HEK293 (cell line): ENCODE results near the gene PRKCE.

ENCODE experiments used
- CTCF ChIA-PET: fragments of 350-600 bp; formaldehyde crosslinking; extraction: SDS; loops from one replicate; lab custom pipeline; 2021; ENCODE audit warnings: antibody characterized with exemption; lab: Yijun Ruan, JAX
- POLR2A ChIA-PET: fragments of 300-600 bp; formaldehyde crosslinking; extraction: SDS; loops from one replicate; lab custom pipeline; 2020; ENCODE audit warnings: antibody characterized with exemption, inconsistent platforms; lab: Yijun Ruan, JAX
- H3K27ac ChIP-seq: fragments of 200-500 bp; sonication (Bioruptor generic); 2 replicates; pipeline ENCODE4 v1.5.1; 2014; ENCODE audit warnings: low read depth, low read length, control low read depth, inconsistent platforms; ENCODE audit errors: extremely low read depth
- H3K36me3 ChIP-seq, 2 experiments: fragments of 200-500 bp in 1 of 2; sonication (Bioruptor generic) in 1 of 2; 1 replicate in 1 of 2; 2 replicates in 1 of 2; pipeline ENCODE4 v1.5.1; 2014 to 2017; ENCODE audit warnings: inconsistent platforms in 2 of 2, low read length in 2 of 2; ENCODE audit not compliant: control insufficient read depth in 2 of 2, insufficient read depth in 1 of 2
- H3K4me1 ChIP-seq: fragments of 200-500 bp; sonication (Bioruptor generic); 2 replicates; pipeline ENCODE4 v1.5.1; 2014; ENCODE audit warnings: mild to moderate bottlenecking, low read length, inconsistent platforms; ENCODE audit not compliant: control insufficient read depth, insufficient read depth
- H3K4me3 ChIP-seq: 2 replicates; pipeline ENCODE4 v1.5.1; 2011; ENCODE audit warnings: low read depth, mild to moderate bottlenecking, control low read depth, low read length, moderate library complexity
- H3K9me3 ChIP-seq: fragments of 200-500 bp; sonication (Bioruptor generic); 2 replicates; pipeline ENCODE4 v1.5.1; 2014; ENCODE audit warnings: low read depth, low read length, inconsistent platforms; ENCODE audit not compliant: control insufficient read depth, insufficient read depth
- BCL11B ChIP-seq: fragments of 450-650 bp; formaldehyde crosslinking; IDR thresholded peaks from 2 replicates; pipeline ENCODE4 v1.5.1; 2016; ENCODE audit warnings: low read depth, missing biosample characterization, missing genetic modification characterization
- GFI1B ChIP-seq: fragments of 450-650 bp; formaldehyde crosslinking; IDR thresholded peaks from 2 replicates; pipeline ENCODE4 v1.5.1; 2016; ENCODE audit warnings: missing biosample characterization, missing genetic modification characterization
- HOXA7 ChIP-seq: sonication (generic); formaldehyde crosslinking; IDR thresholded peaks from 2 replicates; pipeline ENCODE4 v1.8.1; 2022; ENCODE audit warnings: missing genetic modification reagents, borderline replicate concordance
- HOXC10 ChIP-seq: sonication (generic); formaldehyde crosslinking; IDR thresholded peaks from 2 replicates; pipeline ENCODE4 v1.8.1; 2023; ENCODE audit warnings: mild to moderate bottlenecking, missing genetic modification reagents
- TRIM28 ChIP-seq: IDR thresholded peaks from 2 replicates; pipeline ENCODE4 v1.6.1; 2011; ENCODE audit warnings: low read length, control low read depth, borderline replicate concordance
- YY2 ChIP-seq: fragments of 450-650 bp; formaldehyde crosslinking; IDR thresholded peaks from 2 replicates; pipeline ENCODE4 v1.5.1; 2016; ENCODE audit warnings: missing biosample characterization, missing genetic modification characterization
- ZBTB8A ChIP-seq: fragments of 450-650 bp; formaldehyde crosslinking; IDR thresholded peaks from 2 replicates; pipeline ENCODE4 v1.5.1; 2016; ENCODE audit warnings: missing biosample characterization, missing genetic modification characterization
- ZFP41 ChIP-seq: fragments of 450-650 bp; formaldehyde crosslinking; IDR thresholded peaks from 2 replicates; pipeline ENCODE4 v1.5.1; 2016; ENCODE audit warnings: missing biosample characterization, missing genetic modification characterization, borderline replicate concordance
- ZNF132 ChIP-seq: fragments of 450-650 bp; formaldehyde crosslinking; IDR thresholded peaks from 2 replicates; pipeline ENCODE4 v1.5.1; 2017; ENCODE audit warnings: missing biosample characterization, missing genetic modification characterization, borderline replicate concordance
- ZNF169 ChIP-seq: fragments of 450-650 bp; formaldehyde crosslinking; IDR thresholded peaks from 2 replicates; pipeline ENCODE4 v1.5.1; 2016; ENCODE audit warnings: missing biosample characterization, missing genetic modification characterization
- ZNF19 ChIP-seq: fragments of 450-650 bp; formaldehyde crosslinking; IDR thresholded peaks from 2 replicates; pipeline ENCODE4; 2016; ENCODE audit warnings: missing biosample characterization, missing genetic modification characterization, low read depth
- ZNF239 ChIP-seq: fragments of 450-650 bp; formaldehyde crosslinking; IDR thresholded peaks from 2 replicates; pipeline ENCODE4 v1.5.1; 2016; ENCODE audit warnings: missing biosample characterization, missing genetic modification characterization
- ZNF341 ChIP-seq: fragments of 450-650 bp; formaldehyde crosslinking; IDR thresholded peaks from 2 replicates; pipeline ENCODE4; 2016; ENCODE audit warnings: low read depth, missing biosample characterization, missing genetic modification characterization
- ZNF366 ChIP-seq: fragments of 450-650 bp; formaldehyde crosslinking; conservative IDR thresholded peaks from 2 replicates; pipeline ENCODE4 v1.5.1; 2016; ENCODE audit warnings: missing biosample characterization, missing genetic modification characterization
- ZNF510 ChIP-seq: fragments of 450-650 bp; formaldehyde crosslinking; IDR thresholded peaks from 2 replicates; pipeline ENCODE4 v1.5.1; 2018; ENCODE audit warnings: mild to moderate bottlenecking, missing genetic modification characterization, missing biosample characterization; ENCODE audit not compliant: insufficient replicate concordance
- ZNF555 ChIP-seq: fragments of 450-650 bp; formaldehyde crosslinking; conservative IDR thresholded peaks from 2 replicates; pipeline ENCODE4 v1.5.1; 2017; ENCODE audit warnings: missing biosample characterization, mild to moderate bottlenecking, missing genetic modification characterization, inconsistent platforms
- ZNF596 ChIP-seq: fragments of 450-650 bp; IDR thresholded peaks from 2 replicates; pipeline ENCODE4 v1.5.0; 2018; ENCODE audit warnings: missing biosample characterization, mild to moderate bottlenecking, missing genetic modification characterization, moderate library complexity
- ZNF624 ChIP-seq: fragments of 450-650 bp; formaldehyde crosslinking; IDR thresholded peaks from 2 replicates; pipeline ENCODE4 v1.5.1; 2017; ENCODE audit warnings: missing biosample characterization, missing genetic modification characterization
- ZNF670 ChIP-seq: fragments of 450-650 bp; formaldehyde crosslinking; IDR thresholded peaks from 2 replicates; pipeline ENCODE4 v1.5.1; 2016; ENCODE audit warnings: missing biosample characterization, missing genetic modification characterization, low read depth
- ZNF701 ChIP-seq: fragments of 450-650 bp; formaldehyde crosslinking; IDR thresholded peaks from 2 replicates; pipeline ENCODE4 v1.5.1; 2016; ENCODE audit warnings: missing biosample characterization, missing genetic modification characterization
- ZNF792 ChIP-seq: fragments of 450-650 bp; formaldehyde crosslinking; IDR thresholded peaks from 2 replicates; pipeline ENCODE4 v1.5.1; 2016; ENCODE audit warnings: missing biosample characterization, missing genetic modification characterization
- ZXDB ChIP-seq: fragments of 450-650 bp; formaldehyde crosslinking; IDR thresholded peaks from 2 replicates; pipeline ENCODE4 v1.5.1; 2016; ENCODE audit warnings: missing biosample characterization, missing genetic modification characterization
- TF ChIP-seq, protein P1 (sequence below): fragments of 450-650 bp; formaldehyde crosslinking; IDR thresholded peaks from 2 replicates; pipeline ENCODE4; 2016; ENCODE audit warnings: missing biosample characterization, missing genetic modification characterization
- TF ChIP-seq, protein P2 (sequence below): fragments of 450-650 bp; formaldehyde crosslinking; IDR thresholded peaks from 2 replicates; pipeline ENCODE4 v1.5.1; 2016; ENCODE audit warnings: missing biosample characterization, missing genetic modification characterization
- TF ChIP-seq, protein P3 (sequence below): fragments of 450-650 bp; formaldehyde crosslinking; IDR thresholded peaks from 2 replicates; pipeline ENCODE4 v1.5.1; 2016; ENCODE audit warnings: missing biosample characterization, missing genetic modification characterization, borderline replicate concordance
- TF ChIP-seq, protein P4 (sequence below): fragments of 450-650 bp; formaldehyde crosslinking; IDR thresholded peaks from 2 replicates; pipeline ENCODE4 v1.5.1; 2017; ENCODE audit warnings: missing biosample characterization, missing genetic modification characterization

Gene PRKCE

DNA sequence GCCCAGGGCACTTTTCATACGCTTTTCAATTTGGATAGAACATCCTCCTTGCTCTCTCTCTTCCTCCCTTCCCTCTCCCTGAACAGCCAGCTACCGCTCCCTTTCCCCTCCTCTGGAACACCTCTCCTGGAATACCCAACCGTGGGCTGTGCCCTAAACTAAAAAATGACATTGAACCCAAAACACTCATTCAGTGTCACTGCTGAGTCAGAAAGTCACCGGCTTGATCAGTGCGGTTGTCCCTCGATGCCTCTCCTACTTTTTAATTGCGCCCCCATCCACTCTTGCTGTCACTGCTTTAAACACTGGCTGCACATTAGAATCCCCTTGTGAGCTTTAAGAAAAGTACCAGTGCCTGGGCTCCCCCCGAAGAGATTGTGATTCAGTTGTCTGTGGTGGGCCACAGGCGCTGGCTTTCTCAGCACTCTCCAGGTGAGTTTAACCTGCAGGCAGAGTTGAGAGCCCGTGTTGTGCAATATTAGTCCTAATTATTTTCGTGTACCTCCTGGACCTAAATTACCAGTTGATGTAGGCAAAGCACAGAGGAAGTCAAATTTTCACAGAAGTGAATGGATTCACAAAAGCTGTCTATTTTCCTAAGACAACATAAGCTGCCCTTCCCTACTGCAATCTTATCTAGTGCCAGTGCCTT is 302.0 kb downstream of the PRKCE start:
- POLR2A ChIA-PET, result no interaction called here
- no peak overlapping the region for H3K27ac ChIP-seq
- no peak overlapping the region for H3K4me3 ChIP-seq
- CTCF ChIA-PET, result no interaction called here
- TF ChIP-seq ZNF132, result no peak
- TF ChIP-seq BCL11B (tag by site-specific recombination), result no peak
- TF ChIP-seq ZNF624 (tag by site-specific recombination), result no peak
- no peak for TF ChIP-seq HOXA7 (CRISPR knock-in tag)
- TF ChIP-seq ZNF19 (tag by site-specific recombination), result no peak
- TF ChIP-seq TRIM28, result no peak
- no peak for TF ChIP-seq ZNF792 (tag by site-specific recombination)
- TF ChIP-seq ZNF341 (tag by site-specific recombination), result no peak
- TF ChIP-seq ZNF555, result no peak
- TF ChIP-seq, protein P1, sequence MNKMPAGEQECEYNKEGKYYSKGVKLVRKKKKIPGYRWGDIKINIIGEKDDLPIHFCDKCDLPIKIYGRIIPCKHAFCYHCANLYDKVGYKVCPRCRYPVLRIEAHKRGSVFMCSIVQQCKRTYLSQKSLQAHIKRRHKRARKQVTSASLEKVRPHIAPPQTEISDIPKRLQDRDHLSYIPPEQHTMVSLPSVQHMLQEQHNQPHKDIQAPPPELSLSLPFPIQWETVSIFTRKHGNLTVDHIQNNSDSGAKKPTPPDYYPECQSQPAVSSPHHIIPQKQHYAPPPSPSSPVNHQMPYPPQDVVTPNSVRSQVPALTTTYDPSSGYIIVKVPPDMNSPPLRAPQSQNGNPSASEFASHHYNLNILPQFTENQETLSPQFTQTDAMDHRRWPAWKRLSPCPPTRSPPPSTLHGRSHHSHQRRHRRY, result no peak
- TF ChIP-seq ZNF670 (tag by site-specific recombination), result no peak
- TF ChIP-seq ZNF596 (tag by site-specific recombination), result no peak
- TF ChIP-seq, protein P2, sequence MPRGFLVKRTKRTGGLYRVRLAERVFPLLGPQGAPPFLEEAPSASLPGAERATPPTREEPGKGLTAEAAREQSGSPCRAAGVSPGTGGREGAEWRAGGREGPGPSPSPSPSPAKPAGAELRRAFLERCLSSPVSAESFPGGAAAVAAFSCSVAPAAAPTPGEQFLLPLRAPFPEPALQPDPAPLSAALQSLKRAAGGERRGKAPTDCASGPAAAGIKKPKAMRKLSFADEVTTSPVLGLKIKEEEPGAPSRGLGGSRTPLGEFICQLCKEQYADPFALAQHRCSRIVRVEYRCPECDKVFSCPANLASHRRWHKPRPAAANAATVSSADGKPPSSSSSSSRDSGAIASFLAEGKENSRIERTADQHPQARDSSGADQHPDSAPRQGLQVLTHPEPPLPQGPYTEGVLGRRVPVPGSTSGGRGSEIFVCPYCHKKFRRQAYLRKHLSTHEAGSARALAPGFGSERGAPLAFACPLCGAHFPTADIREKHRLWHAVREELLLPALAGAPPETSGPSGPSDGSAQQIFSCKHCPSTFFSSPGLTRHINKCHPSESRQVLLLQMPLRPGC, result no peak
- TF ChIP-seq ZXDB (tag by site-specific recombination), result no peak
- no peaks in the 10 kb centered on the region for H3K9me3 ChIP-seq
- peaks cover 11% of the 10 kb centered on the region for H3K4me1 ChIP-seq
- no peaks in the 10 kb centered on the region for H3K36me3 ChIP-seq

DNA sequence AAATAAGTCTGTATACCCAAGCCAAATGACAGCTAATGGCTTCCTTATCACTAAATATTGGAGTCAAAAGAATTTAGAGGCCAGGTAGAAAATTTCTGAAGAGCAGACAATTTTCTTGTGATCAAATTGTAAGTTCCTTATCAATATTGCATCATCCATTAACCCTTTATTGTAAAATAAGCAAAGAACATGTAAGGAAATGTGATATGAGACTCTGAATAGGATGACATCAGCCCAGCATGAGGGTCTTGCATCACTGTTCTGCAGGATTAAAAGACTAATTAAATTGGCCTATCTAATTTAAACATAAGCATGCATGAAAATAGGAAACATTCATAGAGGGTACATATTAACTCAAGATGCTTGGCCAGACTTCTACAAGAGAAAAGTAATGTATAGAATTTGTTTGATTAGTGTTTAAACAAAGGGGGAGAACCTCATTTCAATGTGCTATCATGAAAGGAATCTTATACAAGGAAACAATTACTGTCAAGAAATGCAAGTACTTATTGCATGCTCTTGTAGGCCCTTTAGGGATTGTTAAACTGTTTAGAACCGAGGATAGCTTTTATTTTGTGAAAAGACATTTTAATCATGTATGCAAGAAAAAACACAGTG is 302.9 kb downstream of the PRKCE start:
- Histone ChIP-seq H3K9me3 (no peaks in the 10 kb centered on the region), H3K4me1 (peaks cover 11% of the 10 kb centered on the region), H3K4me3 (no peak overlapping the region), H3K36me3 (no peaks in the 10 kb centered on the region), H3K27ac (no peak overlapping the region)
- ChIA-PET CTCF (no interaction called here), POLR2A (no interaction called here)
- TF ChIP-seq ZNF510 (tag by site-specific recombination), result no peak
- no peak for TF ChIP-seq ZFP41 (tag by site-specific recombination)
- TF ChIP-seq ZNF169, result no peak
- TF ChIP-seq GFI1B (tag by site-specific recombination), result no peak
- TF ChIP-seq ZNF366 (tag by site-specific recombination), result peak; percentile 64
- TF ChIP-seq ZNF701, result no peak
- TF ChIP-seq YY2 (tag by site-specific recombination), result no peak
- TF ChIP-seq HOXC10 (CRISPR knock-in tag), result no peak
- TF ChIP-seq ZBTB8A (tag by site-specific recombination), result no peak
- TF ChIP-seq, protein P3, sequence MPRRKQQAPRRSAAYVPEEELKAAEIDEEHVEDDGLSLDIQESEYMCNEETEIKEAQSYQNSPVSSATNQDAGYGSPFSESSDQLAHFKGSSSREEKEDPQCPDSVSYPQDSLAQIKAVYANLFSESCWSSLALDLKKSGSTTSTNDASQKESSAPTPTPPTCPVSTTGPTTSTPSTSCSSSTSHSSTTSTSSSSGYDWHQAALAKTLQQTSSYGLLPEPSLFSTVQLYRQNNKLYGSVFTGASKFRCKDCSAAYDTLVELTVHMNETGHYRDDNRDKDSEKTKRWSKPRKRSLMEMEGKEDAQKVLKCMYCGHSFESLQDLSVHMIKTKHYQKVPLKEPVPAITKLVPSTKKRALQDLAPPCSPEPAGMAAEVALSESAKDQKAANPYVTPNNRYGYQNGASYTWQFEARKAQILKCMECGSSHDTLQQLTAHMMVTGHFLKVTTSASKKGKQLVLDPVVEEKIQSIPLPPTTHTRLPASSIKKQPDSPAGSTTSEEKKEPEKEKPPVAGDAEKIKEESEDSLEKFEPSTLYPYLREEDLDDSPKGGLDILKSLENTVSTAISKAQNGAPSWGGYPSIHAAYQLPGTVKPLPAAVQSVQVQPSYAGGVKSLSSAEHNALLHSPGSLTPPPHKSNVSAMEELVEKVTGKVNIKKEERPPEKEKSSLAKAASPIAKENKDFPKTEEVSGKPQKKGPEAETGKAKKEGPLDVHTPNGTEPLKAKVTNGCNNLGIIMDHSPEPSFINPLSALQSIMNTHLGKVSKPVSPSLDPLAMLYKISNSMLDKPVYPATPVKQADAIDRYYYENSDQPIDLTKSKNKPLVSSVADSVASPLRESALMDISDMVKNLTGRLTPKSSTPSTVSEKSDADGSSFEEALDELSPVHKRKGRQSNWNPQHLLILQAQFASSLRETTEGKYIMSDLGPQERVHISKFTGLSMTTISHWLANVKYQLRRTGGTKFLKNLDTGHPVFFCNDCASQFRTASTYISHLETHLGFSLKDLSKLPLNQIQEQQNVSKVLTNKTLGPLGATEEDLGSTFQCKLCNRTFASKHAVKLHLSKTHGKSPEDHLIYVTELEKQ (tag by site-specific recombination), result no peak
- no peak for TF ChIP-seq ZNF239 (tag by site-specific recombination)
- TF ChIP-seq, protein P4, sequence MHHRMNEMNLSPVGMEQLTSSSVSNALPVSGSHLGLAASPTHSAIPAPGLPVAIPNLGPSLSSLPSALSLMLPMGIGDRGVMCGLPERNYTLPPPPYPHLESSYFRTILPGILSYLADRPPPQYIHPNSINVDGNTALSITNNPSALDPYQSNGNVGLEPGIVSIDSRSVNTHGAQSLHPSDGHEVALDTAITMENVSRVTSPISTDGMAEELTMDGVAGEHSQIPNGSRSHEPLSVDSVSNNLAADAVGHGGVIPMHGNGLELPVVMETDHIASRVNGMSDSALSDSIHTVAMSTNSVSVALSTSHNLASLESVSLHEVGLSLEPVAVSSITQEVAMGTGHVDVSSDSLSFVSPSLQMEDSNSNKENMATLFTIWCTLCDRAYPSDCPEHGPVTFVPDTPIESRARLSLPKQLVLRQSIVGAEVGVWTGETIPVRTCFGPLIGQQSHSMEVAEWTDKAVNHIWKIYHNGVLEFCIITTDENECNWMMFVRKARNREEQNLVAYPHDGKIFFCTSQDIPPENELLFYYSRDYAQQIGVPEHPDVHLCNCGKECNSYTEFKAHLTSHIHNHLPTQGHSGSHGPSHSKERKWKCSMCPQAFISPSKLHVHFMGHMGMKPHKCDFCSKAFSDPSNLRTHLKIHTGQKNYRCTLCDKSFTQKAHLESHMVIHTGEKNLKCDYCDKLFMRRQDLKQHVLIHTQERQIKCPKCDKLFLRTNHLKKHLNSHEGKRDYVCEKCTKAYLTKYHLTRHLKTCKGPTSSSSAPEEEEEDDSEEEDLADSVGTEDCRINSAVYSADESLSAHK (tag by site-specific recombination), result no peak
